ENCODE results near the gene ILRUN. TPM values are rescaled to one million over a fixed set of nuclear protein-coding genes. Genes with fewer than 3 reads are reported as not detected.
"Not testable (repeated sequence)": the region's sequence is repeated elsewhere in the genome, so short reads cannot be mapped to it uniquely, and the experiment has no call there.

The ILRUN gene
- polyA plus RNA-seq, 3 donors, result 6.2 to 19.3 (median 6.5) TPM

GRCh38 chr6:34717466-34717865 lies 20.9 kb upstream of the ILRUN start:
- H3K27me3 ChIP-seq (ENCODE audit: control insufficient read depth in 2 of 2, insufficient read depth in 2 of 2, low read length in 2 of 2), result no peaks in the 10 kb centered on the region
- H3K4me1 ChIP-seq (ENCODE audit: control insufficient read depth in 1 of 2, insufficient read depth in 2 of 2, low read length in 2 of 2), result peaks cover 7% of the 10 kb centered on the region in 2 donors
- peaks cover 0 to 6% (median 1%) of the 10 kb centered on the region in 3 donors for H3K27me3 Mint-ChIP-seq (ENCODE audit: low read depth in 3 of 3)
- peaks cover 6% of the 10 kb centered on the region for H3K4me1 Mint-ChIP-seq
- TF ChIP-seq, protein P1, sequence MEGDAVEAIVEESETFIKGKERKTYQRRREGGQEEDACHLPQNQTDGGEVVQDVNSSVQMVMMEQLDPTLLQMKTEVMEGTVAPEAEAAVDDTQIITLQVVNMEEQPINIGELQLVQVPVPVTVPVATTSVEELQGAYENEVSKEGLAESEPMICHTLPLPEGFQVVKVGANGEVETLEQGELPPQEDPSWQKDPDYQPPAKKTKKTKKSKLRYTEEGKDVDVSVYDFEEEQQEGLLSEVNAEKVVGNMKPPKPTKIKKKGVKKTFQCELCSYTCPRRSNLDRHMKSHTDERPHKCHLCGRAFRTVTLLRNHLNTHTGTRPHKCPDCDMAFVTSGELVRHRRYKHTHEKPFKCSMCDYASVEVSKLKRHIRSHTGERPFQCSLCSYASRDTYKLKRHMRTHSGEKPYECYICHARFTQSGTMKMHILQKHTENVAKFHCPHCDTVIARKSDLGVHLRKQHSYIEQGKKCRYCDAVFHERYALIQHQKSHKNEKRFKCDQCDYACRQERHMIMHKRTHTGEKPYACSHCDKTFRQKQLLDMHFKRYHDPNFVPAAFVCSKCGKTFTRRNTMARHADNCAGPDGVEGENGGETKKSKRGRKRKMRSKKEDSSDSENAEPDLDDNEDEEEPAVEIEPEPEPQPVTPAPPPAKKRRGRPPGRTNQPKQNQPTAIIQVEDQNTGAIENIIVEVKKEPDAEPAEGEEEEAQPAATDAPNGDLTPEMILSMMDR (IDR thresholded peaks at IDR 0.05), result no peak
- DNase-seq, result no peak
- no peaks in the 10 kb centered on the region for H3K36me3 ChIP-seq (replicated peaks in 1 of 2; ENCODE audit: control insufficient read depth in 1 of 2, insufficient read depth in 2 of 2, low read length in 2 of 2)
- no peak overlapping the region for H3K9ac ChIP-seq (ENCODE audit: insufficient read depth, low read length, poor library complexity, severe bottlenecking)
- intact Hi-C loops (cut with micrococcal nuclease), result no loop called here
- H3K27ac ChIP-seq (ENCODE audit: low read depth in 1 of 2, low read length in 2 of 2), result no peak overlapping the region
- no peak overlapping the region for H3K4me2 ChIP-seq (replicated peaks; ENCODE audit: extremely low read depth, low read length, poor library complexity, severe bottlenecking)
- no CpG with 5 or more reads among the region's 2 CpGs for WGBS (ENCODE audit: insufficient coverage)
- no peaks in the 10 kb centered on the region for H4K20me1 ChIP-seq (ENCODE audit: insufficient read depth, low read length)
- no peaks in the 10 kb centered on the region for H3K79me2 ChIP-seq (ENCODE audit: insufficient read depth, low read length)
- H2AFZ ChIP-seq (ENCODE audit: insufficient read depth, low read depth, low read length, poor library complexity, severe bottlenecking), result no peak overlapping the region
- no peaks in the 10 kb centered on the region for H3K9me3 ChIP-seq (replicated peaks in 1 of 2; ENCODE audit: control insufficient read depth in 1 of 2, insufficient read depth in 1 of 2, low read length in 2 of 2)
- H3K9me3 Mint-ChIP-seq, result no peaks in the 10 kb centered on the region
- H3K4me3 ChIP-seq (replicated peaks in 1 of 3; ENCODE audit: low read depth in 2 of 3, low read length in 3 of 3), result no peak overlapping the region
- no peak overlapping the region for H3K4me3 Mint-ChIP-seq
- no peaks in the 10 kb centered on the region for H3K36me3 Mint-ChIP-seq
- H3K27ac Mint-ChIP-seq, result peak overlapping the region in 1 of 7 donors; percentile 62

GRCh38 chr6:34714663-34715062 lies 18.1 kb upstream of the ILRUN start:
- intact Hi-C loops (cut with micrococcal nuclease), result no loop called here
- no peak overlapping the region for H3K9ac ChIP-seq (ENCODE audit: insufficient read depth, low read length, poor library complexity, severe bottlenecking)
- Mint-ChIP-seq H3K27me3 (ENCODE audit: low read depth in 3 of 3) (peaks cover 0 to 6% (median 1%) of the 10 kb centered on the region in 3 donors), H3K9me3 (no peaks in the 10 kb centered on the region), H3K36me3 (no peaks in the 10 kb centered on the region), H3K4me1 (peaks cover 6% of the 10 kb centered on the region), H3K27ac (no peak overlapping the region), H3K4me3 (no peak overlapping the region)
- H3K9me3 ChIP-seq (replicated peaks in 1 of 2; ENCODE audit: control insufficient read depth in 1 of 2, insufficient read depth in 1 of 2, low read length in 2 of 2), result no peaks in the 10 kb centered on the region
- no peaks in the 10 kb centered on the region for H3K27me3 ChIP-seq (ENCODE audit: control insufficient read depth in 2 of 2, insufficient read depth in 2 of 2, low read length in 2 of 2)
- no peaks in the 10 kb centered on the region for H3K79me2 ChIP-seq (ENCODE audit: insufficient read depth, low read length)
- no peak overlapping the region for H3K27ac ChIP-seq (ENCODE audit: low read depth in 1 of 2, low read length in 2 of 2)
- H3K4me2 ChIP-seq (replicated peaks; ENCODE audit: extremely low read depth, low read length, poor library complexity, severe bottlenecking), result no peak overlapping the region
- H3K4me3 ChIP-seq (replicated peaks in 1 of 3; ENCODE audit: low read depth in 2 of 3, low read length in 3 of 3), result no peak overlapping the region
- whole genome bisulfite sequencing (ENCODE audit: insufficient coverage), result 100% methylated on average over 1 of the region's 4 CpGs
- no peak overlapping the region for H2AFZ ChIP-seq (ENCODE audit: insufficient read depth, low read depth, low read length, poor library complexity, severe bottlenecking)
- TF ChIP-seq, protein P1 (IDR thresholded peaks at IDR 0.05), result no peak
- no peaks in the 10 kb centered on the region for H4K20me1 ChIP-seq (ENCODE audit: insufficient read depth, low read length)
- DNase-seq, result no peak
- peaks cover 7% of the 10 kb centered on the region in 2 donors for H3K4me1 ChIP-seq (ENCODE audit: control insufficient read depth in 1 of 2, insufficient read depth in 2 of 2, low read length in 2 of 2)
- no peaks in the 10 kb centered on the region for H3K36me3 ChIP-seq (replicated peaks in 1 of 2; ENCODE audit: control insufficient read depth in 1 of 2, insufficient read depth in 2 of 2, low read length in 2 of 2)

DNA sequence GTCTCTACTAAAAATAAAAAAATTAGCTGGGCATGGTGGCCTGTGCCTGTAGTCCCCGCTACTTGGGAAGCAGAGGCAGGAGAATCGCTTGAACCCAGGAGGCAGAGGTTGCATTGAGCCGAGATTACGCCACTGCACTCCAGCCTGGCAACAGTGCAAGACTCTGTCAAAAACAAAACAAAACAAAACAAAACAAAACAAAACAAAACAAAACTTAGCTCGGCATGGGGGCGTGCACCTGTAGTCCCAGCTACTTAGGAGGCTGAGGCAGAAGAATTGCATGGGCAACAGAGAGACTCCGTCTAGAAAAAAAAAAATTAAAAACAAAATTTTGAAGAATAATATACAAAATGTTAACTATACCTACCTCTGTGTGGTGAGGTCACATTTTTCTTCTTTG lies 16.3 kb upstream of the ILRUN start:
- H3K9ac ChIP-seq (ENCODE audit: insufficient read depth, low read length, poor library complexity, severe bottlenecking); H3K9me3 Mint-ChIP-seq; H2AFZ ChIP-seq (ENCODE audit: insufficient read depth, low read depth, low read length, poor library complexity, severe bottlenecking); H3K4me3 ChIP-seq (replicated peaks in 1 of 3; ENCODE audit: low read depth in 2 of 3, low read length in 3 of 3); H3K4me2 ChIP-seq (replicated peaks; ENCODE audit: extremely low read depth, low read length, poor library complexity, severe bottlenecking); H4K20me1 ChIP-seq (ENCODE audit: insufficient read depth, low read length); intact Hi-C loops (cut with micrococcal nuclease); H3K4me1 Mint-ChIP-seq; H3K79me2 ChIP-seq (ENCODE audit: insufficient read depth, low read length); H3K4me3 Mint-ChIP-seq; H3K36me3 Mint-ChIP-seq; H3K27me3 ChIP-seq (ENCODE audit: control insufficient read depth in 2 of 2, insufficient read depth in 2 of 2, low read length in 2 of 2); DNase-seq; H3K4me1 ChIP-seq (ENCODE audit: control insufficient read depth in 1 of 2, insufficient read depth in 2 of 2, low read length in 2 of 2); H3K27ac Mint-ChIP-seq; H3K27me3 Mint-ChIP-seq (ENCODE audit: low read depth in 3 of 3); H3K9me3 ChIP-seq (replicated peaks in 1 of 2; ENCODE audit: control insufficient read depth in 1 of 2, insufficient read depth in 1 of 2, low read length in 2 of 2); H3K27ac ChIP-seq (ENCODE audit: low read depth in 1 of 2, low read length in 2 of 2); H3K36me3 ChIP-seq (replicated peaks in 1 of 2; ENCODE audit: control insufficient read depth in 1 of 2, insufficient read depth in 2 of 2, low read length in 2 of 2): not testable (repeated sequence)
- 100% methylated on average over 4 of the region's 7 CpGs for WGBS (ENCODE audit: insufficient coverage)

Measured in CD14-positive monocyte (primary cell).